Gastrocnemius medialis (tissue), 4 donors: ENCODE measurements around the gene LARGE1. TPM values are rescaled to one million over a fixed set of nuclear protein-coding genes. Genes with fewer than 3 reads are reported as not detected.

Experiments used
- ATAC-seq, 2 donors: fragments of 150-250 bp; one replicate each; pipeline ENCODE4 v1.9.1; 2016
- DNase-seq, 2 donors: peaks; one replicate each; pipeline ENCODE4 v3.0.0-alpha.2; 2019
- H3K27ac ChIP-seq, 4 donors: fragments of 200-600 bp; sonication (generic); 1 replicate in 1 of 4; 2 replicates in 3 of 4; pipeline ENCODE4 v1.5.1; 2016 to 2018; ENCODE audit warnings: mild to moderate bottlenecking in 2 of 4, moderate library complexity in 1 of 4
- H3K27me3 ChIP-seq, 3 donors: fragments of 200-600 bp; sonication (generic) in 2 of 3; 1 replicate in 1 of 3; 2 replicates in 2 of 3; pipeline versions ENCODE4 v1.5.1 to v1.6.0; 2016 to 2019; ENCODE audit warnings: mild to moderate bottlenecking in 1 of 3, moderate library complexity in 1 of 3
- H3K36me3 ChIP-seq, 2 donors: fragments of 200-600 bp; sonication (generic) in 1 of 2; one replicate each; pipeline ENCODE4 v1.5.1; 2017 to 2018
- H3K4me1 ChIP-seq, 2 donors: fragments of 200-600 bp; sonication (generic) in 1 of 2; one replicate each; pipeline ENCODE4 v1.5.1; 2016 to 2017; ENCODE audit warnings: mild to moderate bottlenecking in 2 of 2
- H3K4me3 ChIP-seq, 4 donors: fragments of 200-600 bp; sonication (generic) in 3 of 4; 1 replicate in 1 of 4; 2 replicates in 3 of 4; pipeline ENCODE4 v1.5.1; 2016 to 2019; ENCODE audit warnings: mild to moderate bottlenecking in 2 of 4
- H3K9me3 ChIP-seq, 3 donors: fragments of 200-600 bp; sonication (generic) in 2 of 3; 1 replicate in 1 of 3; 2 replicates in 2 of 3; pipeline ENCODE4 v1.5.1; 2016 to 2019
- CTCF ChIP-seq, 5 experiments: fragments of 450-650 bp in 3 of 5; fragments of 200-600 bp in 2 of 5; sonication (generic) in 2 of 5; IDR thresholded peaks in 4 of 5; conservative IDR thresholded peaks in 1 of 5; 1 replicate in 4 of 5; 2 replicates in 1 of 5; pipeline ENCODE4 v1.5.1; 2016 to 2019; ENCODE audit warnings: antibody characterized with exemption in 5 of 5, mild to moderate bottlenecking in 3 of 5, moderate library complexity in 3 of 5
- POLR2A ChIP-seq, 2 donors: fragments of 450-650 bp; IDR thresholded peaks; one replicate each; pipeline ENCODE4 v1.6.1; 2017; ENCODE audit warnings: antibody characterized with exemption in 2 of 2, mild to moderate bottlenecking in 2 of 2, moderate library complexity in 2 of 2
- in situ Hi-C, 4 donors: fragments of 200-750 bp; cut with MboI; loops; one replicate each; pipeline versions ENCODE4 v1.15.0 to v1.8.0; 2017; ENCODE audit warnings: low sequenced_read_pairs in 4 of 4
- intact Hi-C: fragments of 100-400 bp; cut with DNase I; formaldehyde crosslinking; loops from one replicate; pipeline ENCODE4 v1.15.1; 2023; ENCODE audit warnings: low total_unique reads
- total RNA-seq, 4 donors: library from RNA; depleted of rRNA; stranded (reverse); fragments of >200 nt; gene quantifications; one replicate each; pipeline versions ENCODE4 v1.1.0 to v1.2.3, GENCODE V29; 2016

The LARGE1 gene
- total RNA-seq, 4 donors from 2014 or later = 48.5 to 91.0 (median 68.4) TPM

- in situ Hi-C loops = no loop called here
- DNase-seq (no peak), ATAC-seq (no peak)
- TF ChIP-seq POLR2A (IDR thresholded peaks at IDR 0.05) = no peak
- TF ChIP-seq CTCF (IDR thresholded peaks at IDR 0.05 in 4 of 5, conservative IDR thresholded peaks at IDR 0.05 in 1 of 5) = no peak
- Histone ChIP-seq H3K4me3 (no peak overlapping the region), H3K36me3 (no peaks in the 10 kb centered on the region), H3K4me1 (no peaks in the 10 kb centered on the region), H3K27ac (no peak overlapping the region), H3K9me3 (no peaks in the 10 kb centered on the region), H3K27me3 (no peaks in the 10 kb centered on the region)
- intact Hi-C loops = no loop called here
Observed at GRCh38 chr22:33362702-33363101, 557.6 kb downstream of the LARGE1 start.

- in situ Hi-C loops = no loop called here
- no peaks in the 10 kb centered on the region for H3K36me3 ChIP-seq
- TF ChIP-seq CTCF (IDR thresholded peaks at IDR 0.05 in 4 of 5, conservative IDR thresholded peaks at IDR 0.05 in 1 of 5) (no peak), POLR2A (IDR thresholded peaks at IDR 0.05) (no peak)
- no peak for ATAC-seq
- no peaks in the 10 kb centered on the region for H3K9me3 ChIP-seq
- no peaks in the 10 kb centered on the region for H3K4me1 ChIP-seq
- no peak overlapping the region for H3K4me3 ChIP-seq
- H3K27me3 ChIP-seq = no peaks in the 10 kb centered on the region
- intact Hi-C loops = no loop called here
- H3K27ac ChIP-seq = no peak overlapping the region
- no peak for DNase-seq
Observed at GRCh38 chr22:33361581-33361980, 558.7 kb downstream of the LARGE1 start.

GRCh38 chr22:33357981-33358399, 562.3 kb downstream of the LARGE1 start:
- H3K27me3 ChIP-seq = no peaks in the 10 kb centered on the region
- H3K4me1 ChIP-seq = no peaks in the 10 kb centered on the region
- H3K27ac ChIP-seq = no peak overlapping the region
- no peak for ATAC-seq
- TF ChIP-seq POLR2A (IDR thresholded peaks at IDR 0.05) (no peak), CTCF (IDR thresholded peaks at IDR 0.05 in 4 of 5, conservative IDR thresholded peaks at IDR 0.05 in 1 of 5) (no peak)
- in situ Hi-C loops = no loop called here
- H3K4me3 ChIP-seq = no peak overlapping the region
- intact Hi-C loops = no loop called here
- no peaks in the 10 kb centered on the region for H3K9me3 ChIP-seq
- H3K36me3 ChIP-seq = no peaks in the 10 kb centered on the region
- DNase-seq = no peak

GRCh38 chr22:33354928-33355327, 565.3 kb downstream of the LARGE1 start:
- Histone ChIP-seq H3K27me3 (no peaks in the 10 kb centered on the region), H3K36me3 (no peaks in the 10 kb centered on the region), H3K9me3 (no peaks in the 10 kb centered on the region), H3K27ac (no peak overlapping the region), H3K4me1 (no peaks in the 10 kb centered on the region), H3K4me3 (no peak overlapping the region)
- intact Hi-C loops (no loop called here), in situ Hi-C loops (no loop called here)
- ATAC-seq = no peak
- no peak for DNase-seq
- TF ChIP-seq POLR2A (IDR thresholded peaks at IDR 0.05) = no peak
- no peak for TF ChIP-seq CTCF (IDR thresholded peaks at IDR 0.05 in 4 of 5, conservative IDR thresholded peaks at IDR 0.05 in 1 of 5)

- ATAC-seq (no peak), DNase-seq (no peak)
- H3K27me3 ChIP-seq = no peaks in the 10 kb centered on the region
- no peaks in the 10 kb centered on the region for H3K9me3 ChIP-seq
- H3K4me1 ChIP-seq = no peaks in the 10 kb centered on the region
- H3K36me3 ChIP-seq = no peaks in the 10 kb centered on the region
- no peak overlapping the region for H3K27ac ChIP-seq
- no peak for TF ChIP-seq POLR2A (IDR thresholded peaks at IDR 0.05)
- no peak for TF ChIP-seq CTCF (IDR thresholded peaks at IDR 0.05 in 4 of 5, conservative IDR thresholded peaks at IDR 0.05 in 1 of 5)
- no peak overlapping the region for H3K4me3 ChIP-seq
- in situ Hi-C loops = no loop called here
- intact Hi-C loops = no loop called here
Observed at GRCh38 chr22:33353502-33353901, 566.8 kb downstream of the LARGE1 start.
